Measurements from ENCODE around the gene LCN15.

DNA sequence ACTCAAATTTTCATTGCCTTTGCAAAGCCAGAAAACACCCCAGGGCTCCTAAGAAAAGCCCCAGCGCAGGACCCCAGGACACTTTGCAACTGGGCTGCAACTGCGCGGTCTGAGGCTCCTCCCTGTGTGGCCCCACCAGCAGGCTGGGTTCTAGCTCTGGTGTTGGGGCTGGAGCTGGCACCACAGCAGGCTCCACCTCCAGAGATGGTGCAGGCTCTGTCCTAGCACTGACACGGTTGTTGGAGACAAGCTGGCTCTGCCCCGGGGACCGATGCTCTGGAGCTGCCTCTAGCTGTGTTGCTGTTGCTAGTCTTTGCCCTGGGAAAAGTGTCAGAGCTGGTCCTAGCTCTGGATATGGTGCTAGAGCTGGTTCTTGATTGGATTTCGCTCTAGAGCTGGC is 35.2 kb downstream of the LCN15 start:
- TF ChIP-seq, protein P1, sequence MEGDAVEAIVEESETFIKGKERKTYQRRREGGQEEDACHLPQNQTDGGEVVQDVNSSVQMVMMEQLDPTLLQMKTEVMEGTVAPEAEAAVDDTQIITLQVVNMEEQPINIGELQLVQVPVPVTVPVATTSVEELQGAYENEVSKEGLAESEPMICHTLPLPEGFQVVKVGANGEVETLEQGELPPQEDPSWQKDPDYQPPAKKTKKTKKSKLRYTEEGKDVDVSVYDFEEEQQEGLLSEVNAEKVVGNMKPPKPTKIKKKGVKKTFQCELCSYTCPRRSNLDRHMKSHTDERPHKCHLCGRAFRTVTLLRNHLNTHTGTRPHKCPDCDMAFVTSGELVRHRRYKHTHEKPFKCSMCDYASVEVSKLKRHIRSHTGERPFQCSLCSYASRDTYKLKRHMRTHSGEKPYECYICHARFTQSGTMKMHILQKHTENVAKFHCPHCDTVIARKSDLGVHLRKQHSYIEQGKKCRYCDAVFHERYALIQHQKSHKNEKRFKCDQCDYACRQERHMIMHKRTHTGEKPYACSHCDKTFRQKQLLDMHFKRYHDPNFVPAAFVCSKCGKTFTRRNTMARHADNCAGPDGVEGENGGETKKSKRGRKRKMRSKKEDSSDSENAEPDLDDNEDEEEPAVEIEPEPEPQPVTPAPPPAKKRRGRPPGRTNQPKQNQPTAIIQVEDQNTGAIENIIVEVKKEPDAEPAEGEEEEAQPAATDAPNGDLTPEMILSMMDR (IDR thresholded peaks at IDR 0.05), result no peak
- no peak for TF ChIP-seq POLR2A (IDR thresholded peaks at IDR 0.05)

Data from Peyer's patch (tissue), 4 donors.